A549 (cell line): ENCODE measurements around the gene RBM14.

Experiments used
- MAX ChIP-seq: IDR thresholded peaks from 2 replicates; pipeline ENCODE4 v1.6.1; 2012
- MAZ ChIP-seq: fragments of 150-350 bp; IDR thresholded peaks from 2 replicates; pipeline ENCODE4 v1.6.1; 2014; ENCODE audit warnings: antibody characterized with exemption, low read depth, low read length, borderline replicate concordance
- POLR2A ChIP-seq: IDR thresholded peaks from 2 replicates; pipeline ENCODE4 v1.6.1; 2012; ENCODE audit warnings: mild to moderate bottlenecking, low read length
- RFX5 ChIP-seq: fragments of 450-650 bp; IDR thresholded peaks from 2 replicates; pipeline ENCODE4 v1.7.1; 2014; ENCODE audit warnings: antibody characterized with exemption, mild to moderate bottlenecking, moderate library complexity
- RNF2 ChIP-seq: fragments of 200-600 bp; sonication (generic); IDR thresholded peaks from 2 replicates; pipeline ENCODE4 v1.6.1; 2016; ENCODE audit warnings: low read depth, mild to moderate bottlenecking, antibody characterized with exemption, moderate library complexity, borderline replicate concordance
- SMC3 ChIP-seq: fragments of >200 bp; sonication (Bioruptor Twin); formaldehyde crosslinking; IDR thresholded peaks from 3 replicates; pipeline ENCODE4 v1.6.1; 2018; ENCODE audit warnings: inconsistent platforms
- ZFP36 ChIP-seq: fragments of 450-650 bp; IDR thresholded peaks from 2 replicates; pipeline ENCODE4 v1.6.1; 2014; ENCODE audit warnings: borderline replicate concordance; ENCODE audit not compliant: partially characterized antibody
- TF ChIP-seq, protein P1 (sequence below): fragments of >200 bp; sonication (Bioruptor Twin); formaldehyde crosslinking; IDR thresholded peaks from 3 replicates; pipeline ENCODE4 v1.5.1; 2016
- TF ChIP-seq, protein P2 (sequence below): fragments of 150-350 bp; IDR thresholded peaks from 2 replicates; pipeline ENCODE4 v1.6.1; 2014; ENCODE audit warnings: low read depth, mild to moderate bottlenecking, low read length

DNA sequence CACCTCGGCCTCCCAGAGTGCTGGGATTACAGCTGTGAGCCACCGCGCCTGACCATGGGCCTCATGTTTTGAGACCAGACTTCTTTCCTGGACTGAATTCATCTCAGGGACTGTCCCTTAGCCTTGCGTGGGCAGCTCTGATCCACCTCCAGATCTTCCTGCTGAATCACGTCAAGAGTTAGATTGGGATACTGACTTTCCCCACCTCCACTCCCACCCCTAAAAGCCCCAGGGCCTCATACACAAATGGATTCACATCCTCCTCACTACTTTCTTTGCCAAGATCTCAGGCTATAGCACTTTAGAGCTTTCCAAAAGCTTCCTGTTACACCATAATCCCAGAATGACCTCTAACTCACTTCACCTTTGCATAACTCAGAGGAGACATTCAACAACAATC is 35.6 kb upstream of the RBM14 start:
- TF ChIP-seq, protein P1, sequence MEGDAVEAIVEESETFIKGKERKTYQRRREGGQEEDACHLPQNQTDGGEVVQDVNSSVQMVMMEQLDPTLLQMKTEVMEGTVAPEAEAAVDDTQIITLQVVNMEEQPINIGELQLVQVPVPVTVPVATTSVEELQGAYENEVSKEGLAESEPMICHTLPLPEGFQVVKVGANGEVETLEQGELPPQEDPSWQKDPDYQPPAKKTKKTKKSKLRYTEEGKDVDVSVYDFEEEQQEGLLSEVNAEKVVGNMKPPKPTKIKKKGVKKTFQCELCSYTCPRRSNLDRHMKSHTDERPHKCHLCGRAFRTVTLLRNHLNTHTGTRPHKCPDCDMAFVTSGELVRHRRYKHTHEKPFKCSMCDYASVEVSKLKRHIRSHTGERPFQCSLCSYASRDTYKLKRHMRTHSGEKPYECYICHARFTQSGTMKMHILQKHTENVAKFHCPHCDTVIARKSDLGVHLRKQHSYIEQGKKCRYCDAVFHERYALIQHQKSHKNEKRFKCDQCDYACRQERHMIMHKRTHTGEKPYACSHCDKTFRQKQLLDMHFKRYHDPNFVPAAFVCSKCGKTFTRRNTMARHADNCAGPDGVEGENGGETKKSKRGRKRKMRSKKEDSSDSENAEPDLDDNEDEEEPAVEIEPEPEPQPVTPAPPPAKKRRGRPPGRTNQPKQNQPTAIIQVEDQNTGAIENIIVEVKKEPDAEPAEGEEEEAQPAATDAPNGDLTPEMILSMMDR: no peak
- TF ChIP-seq RFX5 (no peak), SMC3 (no peak), ZFP36 (no peak), MAX (no peak), POLR2A (no peak), MAZ (no peak), RNF2 (no peak)
- TF ChIP-seq, protein P2, sequence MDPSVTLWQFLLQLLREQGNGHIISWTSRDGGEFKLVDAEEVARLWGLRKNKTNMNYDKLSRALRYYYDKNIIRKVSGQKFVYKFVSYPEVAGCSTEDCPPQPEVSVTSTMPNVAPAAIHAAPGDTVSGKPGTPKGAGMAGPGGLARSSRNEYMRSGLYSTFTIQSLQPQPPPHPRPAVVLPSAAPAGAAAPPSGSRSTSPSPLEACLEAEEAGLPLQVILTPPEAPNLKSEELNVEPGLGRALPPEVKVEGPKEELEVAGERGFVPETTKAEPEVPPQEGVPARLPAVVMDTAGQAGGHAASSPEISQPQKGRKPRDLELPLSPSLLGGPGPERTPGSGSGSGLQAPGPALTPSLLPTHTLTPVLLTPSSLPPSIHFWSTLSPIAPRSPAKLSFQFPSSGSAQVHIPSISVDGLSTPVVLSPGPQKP: no peak
